NCI-H2107 (cell line): ENCODE results near the gene SLC2A4.

Source experiments
- DNase-seq: peaks from one replicate; lab custom pipeline; 2025; lab: John Stamatoyannopoulos, UW

SLC2A4 gene

DNA sequence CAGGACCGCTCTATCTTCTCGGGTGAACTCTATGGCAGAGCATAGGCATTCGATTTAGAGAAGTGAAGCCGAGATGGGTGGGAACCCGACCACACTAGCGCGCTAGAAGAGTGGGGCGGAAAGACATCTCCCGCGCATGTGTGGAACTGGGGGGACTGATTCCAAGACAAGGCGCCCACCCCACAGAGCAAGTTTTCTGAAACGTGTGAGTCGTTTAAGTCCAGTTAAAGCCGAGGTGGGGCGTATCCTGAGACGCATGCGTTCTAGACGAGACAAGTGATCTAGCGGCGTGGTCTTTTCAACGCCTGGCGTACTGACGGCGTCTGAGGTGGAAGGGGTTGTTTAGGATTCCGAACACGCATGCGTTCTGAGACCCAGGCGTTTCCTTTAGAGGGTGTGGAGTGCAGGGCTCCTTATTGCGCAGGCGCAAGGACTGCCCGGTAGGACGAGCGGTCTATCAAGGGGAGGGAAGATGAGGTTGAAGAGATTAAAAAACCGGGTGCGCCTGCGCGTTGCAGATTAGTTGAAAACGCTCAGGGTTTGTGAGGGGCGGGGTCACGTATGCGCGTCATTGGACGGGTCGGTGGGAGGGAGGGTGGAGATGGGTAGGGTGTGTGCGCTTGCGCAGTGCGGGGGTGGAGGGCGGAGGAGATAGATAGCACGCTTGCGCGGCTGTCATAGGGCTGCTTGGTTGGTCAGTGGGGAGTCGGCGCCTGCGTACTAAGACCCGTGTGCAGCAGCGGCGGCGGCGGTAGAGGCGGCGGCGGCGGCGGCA lies 25.6 kb downstream of the SLC2A4 start, which contains the start of gene EIF5A:
Gene EIF5A, plus strand, starts transcription at position 718 of the 775 bp plus-strand sequence. CDS start 2,008 bp downstream, outside the sequence.
- DNase-seq, result peak; percentile 95

GRCh38 chr17:7307686-7308624 lies 26.4 kb downstream of the SLC2A4 start:
- DNase-seq, result no peak

DNA sequence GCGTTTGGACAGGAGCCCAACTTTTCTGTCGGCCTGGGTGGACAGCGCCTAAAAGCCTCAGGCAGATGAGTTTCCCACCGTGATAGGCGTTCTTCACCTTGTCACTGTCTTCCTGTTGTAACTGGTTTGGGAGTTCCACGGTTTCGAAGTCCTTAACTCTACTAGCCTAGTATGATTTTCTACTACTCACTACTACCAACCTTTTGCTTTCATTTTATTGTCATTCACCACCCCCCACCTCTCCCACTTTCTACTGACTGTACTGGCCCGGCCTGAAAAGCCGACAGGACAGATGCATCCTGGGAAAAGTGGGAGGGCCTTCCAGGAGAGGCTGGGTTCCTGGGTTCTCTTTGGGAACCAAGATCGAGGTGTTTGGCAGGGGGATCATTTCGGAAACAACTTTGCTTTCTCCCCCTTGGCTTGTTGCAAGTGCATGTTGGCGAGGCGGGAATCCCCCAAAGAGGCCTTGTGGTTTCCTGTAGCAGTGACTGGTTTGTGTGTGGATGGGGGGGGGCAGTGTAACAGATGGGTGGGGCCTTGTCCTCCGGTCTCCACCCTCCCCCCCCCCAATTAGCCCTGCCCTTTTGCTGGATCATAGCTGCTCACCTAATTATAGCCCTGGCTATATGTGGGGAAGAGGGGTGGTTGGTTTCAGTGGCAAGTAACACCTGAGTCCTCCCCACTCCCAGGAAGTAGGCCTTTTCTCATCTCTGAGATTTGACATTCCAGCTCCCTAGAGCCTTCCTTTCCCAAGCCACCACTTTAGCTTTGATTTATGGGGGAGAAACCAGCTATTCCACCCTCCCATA lies 27.3 kb downstream of the SLC2A4 start:
- peak; percentile 28 for DNase-seq

GRCh38 chr17:7309628-7310027 lies 28.1 kb downstream of the SLC2A4 start:
- DNase-seq, result no peak

DNA sequence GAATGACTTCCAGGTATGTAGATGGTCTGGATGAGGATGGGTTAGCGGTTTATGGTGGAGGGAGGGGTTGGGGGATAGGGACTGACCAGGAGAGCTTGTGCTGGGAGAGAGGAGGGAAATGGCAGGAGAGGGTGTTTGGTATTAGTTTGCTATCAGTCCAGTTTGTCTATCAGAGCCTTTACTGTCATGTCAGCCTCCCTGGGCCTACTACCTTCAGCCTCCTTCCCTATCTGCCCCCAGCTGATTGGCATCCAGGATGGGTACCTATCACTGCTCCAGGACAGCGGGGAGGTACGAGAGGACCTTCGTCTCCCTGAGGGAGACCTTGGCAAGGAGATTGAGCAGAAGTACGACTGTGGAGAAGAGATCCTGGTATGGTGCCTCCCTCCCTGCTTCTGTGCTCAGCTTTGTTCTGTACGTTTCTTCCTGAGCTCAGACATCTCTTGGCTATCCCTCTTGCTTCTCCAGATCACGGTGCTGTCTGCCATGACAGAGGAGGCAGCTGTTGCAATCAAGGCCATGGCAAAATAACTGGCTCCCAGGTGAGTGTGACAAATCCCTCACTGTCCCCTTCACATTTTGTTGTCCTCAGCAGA lies 29.7 kb downstream of the SLC2A4 start:
- no peak for DNase-seq

DNA sequence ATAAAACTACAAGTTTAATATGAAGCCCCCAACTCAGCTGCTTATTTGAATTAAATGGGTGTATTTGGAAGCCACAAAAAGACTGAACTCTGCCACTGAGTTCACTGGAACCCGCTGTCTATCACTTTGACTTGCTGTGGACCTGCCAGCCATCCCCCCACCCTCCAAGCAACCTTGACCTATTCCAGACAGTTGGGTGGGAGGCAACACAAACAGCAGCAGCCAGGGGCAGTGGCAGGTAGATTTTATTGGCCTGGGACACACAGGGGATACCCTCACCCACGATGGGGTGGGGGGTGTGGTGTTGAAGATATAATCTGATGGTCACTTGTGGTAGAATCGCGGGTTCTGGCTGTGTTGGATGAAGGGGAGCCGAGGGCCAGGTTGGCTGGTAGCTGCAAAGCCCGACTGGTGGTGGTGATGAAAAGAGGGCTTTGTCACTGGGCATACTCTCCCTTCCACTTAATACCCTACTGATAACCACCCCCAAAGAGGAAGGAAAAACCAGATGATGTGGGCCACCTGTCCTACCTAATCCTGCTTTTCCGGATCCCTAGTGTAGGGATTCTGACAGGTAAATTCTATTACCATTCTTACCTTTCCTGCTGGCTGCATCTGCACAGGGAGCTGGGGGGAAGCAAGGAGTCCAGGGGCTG lies 31.0 kb downstream of the SLC2A4 start:
- no peak for DNase-seq

DNA sequence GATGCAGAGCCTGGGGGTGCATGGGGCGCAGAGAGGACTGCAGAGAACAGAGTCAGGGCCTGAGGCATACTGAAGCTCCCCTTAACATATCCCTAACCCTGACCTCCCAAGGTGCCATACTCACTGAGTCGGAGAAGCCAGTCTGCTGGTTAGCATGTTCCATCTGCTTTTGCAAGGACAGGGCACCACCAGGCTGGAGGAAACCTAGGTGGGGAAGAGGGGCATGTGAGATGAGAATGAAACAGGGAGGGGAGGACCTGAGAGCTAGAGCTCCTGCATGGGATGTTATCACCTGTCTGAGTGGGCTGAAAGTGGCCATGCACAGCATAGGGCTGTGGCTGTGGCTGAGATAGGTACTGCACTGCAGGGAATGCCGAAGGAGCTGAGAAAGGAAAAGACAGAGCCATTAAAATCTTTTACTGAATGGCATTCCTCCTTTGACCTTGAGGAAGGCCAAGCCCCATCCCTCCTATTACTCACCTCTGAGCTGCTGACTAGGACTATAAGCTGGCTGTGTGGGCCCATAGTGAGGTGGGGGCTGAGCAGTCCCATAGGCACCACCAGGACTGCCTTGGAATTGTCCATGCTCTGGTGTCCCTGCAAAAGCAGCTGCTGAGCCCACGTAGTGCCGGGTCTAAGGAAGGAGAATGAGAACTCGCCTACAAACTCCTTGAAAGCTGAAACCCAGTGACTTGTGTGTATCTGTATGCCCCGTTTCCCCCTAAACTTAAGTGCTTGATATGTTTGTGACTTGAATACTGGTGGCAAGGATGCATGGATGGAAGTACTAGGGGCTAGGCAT lies 31.8 kb downstream of the SLC2A4 start:
- DNase-seq, result no peak

GRCh38 chr17:7313890-7314718 lies 32.6 kb downstream of the SLC2A4 start:
- DNase-seq, result no peak

- peak; percentile 67 for DNase-seq
These were observed 33.4 kb downstream of the SLC2A4 start, which contains the start of gene GPS2 for GRCh38 chr17:7314719-7315569. Gene GPS2 (minus strand): TSS chr17:7315360. CDS start chr17:7315052, 308 bp downstream.

GRCh38 chr17:7315570-7316235 lies 34.2 kb downstream of the SLC2A4 start:
- DNase-seq, result no peak

DNA sequence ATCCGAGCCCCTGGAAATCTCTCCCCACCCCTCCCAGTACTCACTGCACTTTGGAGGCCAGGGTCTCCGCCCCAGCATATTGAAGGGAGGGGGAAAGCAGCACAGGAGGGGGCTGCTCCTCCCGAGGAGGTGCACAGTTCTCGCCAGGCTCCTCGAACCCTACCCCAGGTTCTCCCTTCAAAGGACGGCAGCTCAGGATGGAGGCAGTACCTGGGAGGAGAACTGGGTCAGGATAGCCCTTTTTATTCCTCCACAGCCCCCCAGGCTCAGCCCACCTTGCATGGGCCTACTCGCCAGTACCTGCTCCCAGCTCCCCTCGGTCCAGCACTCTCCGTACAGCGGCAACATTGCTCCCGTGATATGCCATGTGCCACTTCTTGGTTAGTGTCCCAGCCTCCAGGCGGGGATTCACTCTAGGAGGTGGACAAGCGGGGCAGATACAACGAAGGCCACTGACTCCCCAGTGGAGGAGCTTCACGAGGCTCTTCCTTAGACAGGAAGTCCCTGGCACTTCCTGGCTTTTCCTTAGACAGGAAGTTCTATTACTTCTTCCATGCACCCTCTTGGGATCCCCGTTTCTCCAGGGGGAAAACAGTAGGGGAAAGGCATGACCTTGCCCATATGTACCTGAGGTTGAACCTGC lies 35.8 kb downstream of the SLC2A4 start:
- DNase-seq, result no peak

GRCh38 chr17:7318121-7318860 lies 36.8 kb downstream of the SLC2A4 start:
- DNase-seq, result no peak

DNA sequence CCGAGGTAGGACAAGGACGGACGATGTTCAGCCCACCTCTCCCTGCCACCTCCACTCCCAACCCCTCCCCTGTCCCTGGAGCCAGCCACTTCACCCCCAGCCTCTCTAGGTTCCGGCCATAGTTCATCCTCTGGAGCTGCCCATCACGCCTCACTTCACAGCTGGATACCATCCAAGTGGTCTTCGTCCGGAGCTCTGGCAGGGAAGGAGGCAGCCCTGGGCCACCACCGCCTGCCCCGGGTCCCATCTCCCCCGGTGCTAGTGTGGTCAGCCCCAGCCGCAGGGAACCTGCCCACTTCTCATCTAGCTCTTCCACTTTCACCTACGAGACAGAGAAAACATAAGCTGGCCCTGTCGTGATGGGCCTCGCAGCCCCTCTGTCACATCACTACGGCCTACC lies 39.9 kb downstream of the SLC2A4 start:
- DNase-seq, result no peak

DNA sequence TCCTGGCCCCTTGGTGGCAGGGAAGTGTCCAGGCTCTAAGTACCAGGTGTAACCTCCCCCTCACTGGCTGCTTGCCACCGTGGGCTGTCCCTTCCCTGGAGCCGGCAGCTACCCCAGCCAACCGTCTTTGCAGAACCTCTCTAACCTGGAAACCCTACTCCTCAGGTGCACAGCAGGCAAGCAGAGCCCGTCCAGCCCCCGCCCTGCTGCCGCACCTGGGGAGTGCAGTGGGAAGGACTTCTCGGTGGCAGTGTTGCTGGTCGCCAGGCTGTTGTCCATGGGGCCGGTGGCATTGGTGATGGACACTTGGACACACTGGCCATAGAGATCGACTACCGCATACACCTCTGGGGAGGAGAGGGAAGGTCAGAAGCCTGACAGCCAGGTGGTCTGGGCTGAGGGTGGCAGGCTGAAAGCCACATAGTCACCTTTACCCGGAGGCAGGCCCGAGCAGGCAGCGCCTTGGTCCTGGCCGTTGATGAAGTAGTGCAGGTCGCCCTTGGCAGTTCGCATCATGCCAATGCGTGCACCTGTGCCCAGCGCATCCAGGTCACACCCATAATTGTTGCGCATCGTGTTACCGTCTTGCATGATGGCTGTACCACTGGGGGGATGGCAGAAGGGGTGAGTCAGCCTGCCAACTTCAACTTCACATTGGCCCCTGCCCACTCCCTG lies 41.1 kb downstream of the SLC2A4 start:
- no peak for DNase-seq

GRCh38 chr17:7323731-7324437 lies 42.4 kb downstream of the SLC2A4 start:
- DNase-seq, result no peak
